Left cardiac atrium (tissue), 2 donors: ENCODE results near the gene MPV17. TPM values are rescaled to one million over a fixed set of nuclear protein-coding genes. Genes with fewer than 3 reads are reported as not detected.

Experiments used
- total RNA-seq, 2 donors: library from RNA; stranded (reverse); fragmentation: NEBNext Ultra II Directional; extraction: Animal tissue kit (Norgen Biotek cat#: 25700); gene quantifications; one replicate each; pipeline ENCODE4 v1.2.1, GENCODE V29; 2021
- donor health status: DM: no; HTN: yes; CAD: no; lungs with severe emphysema.
- donor health status: DM: yes; HTN: yes; CAD: no.

MPV17 gene
- total RNA-seq, 2 donors from 2014 or later, result 52.7 to 60.9 TPM

Other genes starting within 250 kb of the MPV17 start
- 10 to 100 TPM; 41.1 to 46.6 TPM for gene EMILIN1, start 244.5 kb downstream of the MPV17 start, total RNA-seq
- 1 to 10 TPM; 3.0 to 4.3 TPM for gene KHK, start 236.3 kb downstream of the MPV17 start, total RNA-seq
- gene CGREF1, start 204.0 kb downstream of the MPV17 start, total RNA-seq, result 1 to 10 TPM; 5.6 to 5.9 TPM
- gene ABHD1, start 199.3 kb downstream of the MPV17 start, total RNA-seq, result 1 to 10 TPM; 1.1 to 3.2 TPM
- 10 to 100 TPM; 50.1 to 51.5 TPM for gene PREB, start 188.5 kb downstream of the MPV17 start, total RNA-seq
- not detected for gene PRR30, start 183.7 kb downstream of the MPV17 start, total RNA-seq
- under 1 TPM in 1 of 2 donors, not detected in 1; 0.24 TPM for gene TCF23, start 174.1 kb downstream of the MPV17 start, total RNA-seq
- gene ATRAID, start 111.1 kb downstream of the MPV17 start, total RNA-seq, result 100 to 1,000 TPM; 106 to 125 TPM
- 10 to 100 TPM; 20.0 to 21.4 TPM for gene SLC5A6, start 110.8 kb downstream of the MPV17 start, total RNA-seq
- gene CAD, start 105.7 kb downstream of the MPV17 start, total RNA-seq, result 10 to 100 TPM; 12.7 to 15.2 TPM
- gene SLC30A3, start 60.0 kb downstream of the MPV17 start, total RNA-seq, result 1 to 10 TPM; 4.8 to 5.7 TPM
- under 1 TPM; 0.41 to 0.71 TPM for gene DNAJC5G, start 47.7 kb downstream of the MPV17 start, total RNA-seq
- gene TRIM54, start 40.7 kb downstream of the MPV17 start, total RNA-seq, result 100 to 1,000 TPM in 1 of 2 donors, 10 to 100 TPM in 1; 92.1 to 105 TPM
- 1 to 10 TPM; 1.2 to 1.6 TPM for gene UCN, start 14.7 kb downstream of the MPV17 start, total RNA-seq
- gene GTF3C2, start 33.7 kb upstream of the MPV17 start, total RNA-seq, result 10 to 100 TPM; 17.7 to 29.1 TPM
- gene EIF2B4, start 47.2 kb upstream of the MPV17 start, total RNA-seq, result 10 to 100 TPM; 32.1 to 40.0 TPM
- 10 to 100 TPM; 61.4 to 74.3 TPM for gene SNX17, start 47.5 kb upstream of the MPV17 start, total RNA-seq
- 10 to 100 TPM in 1 of 2 donors, 1 to 10 TPM in 1; 9.4 to 11.9 TPM for gene ZNF513, start 57.6 kb upstream of the MPV17 start, total RNA-seq
- 10 to 100 TPM; 35.2 to 42.1 TPM for gene PPM1G, start 86.5 kb upstream of the MPV17 start, total RNA-seq
- 10 to 100 TPM; 50.5 to 58.7 TPM for gene NRBP1, start 105.5 kb upstream of the MPV17 start, total RNA-seq
- not detected for gene KRTCAP3, start 119.3 kb upstream of the MPV17 start, total RNA-seq
- 10 to 100 TPM; 19.0 to 20.5 TPM for gene IFT172, start 166.6 kb upstream of the MPV17 start, total RNA-seq
- gene FNDC4, start 172.1 kb upstream of the MPV17 start, total RNA-seq, result 10 to 100 TPM; 16.5 to 32.5 TPM
- 1 to 10 TPM; 1.1 to 1.2 TPM for gene GCKR, start 173.7 kb upstream of the MPV17 start, total RNA-seq